ENCODE measurements around the gene SRCIN1. TPM values are rescaled to one million over a fixed set of nuclear protein-coding genes. Genes with fewer than 3 reads are reported as not detected.

The SRCIN1 gene
- total RNA-seq, 4 donors from 2014 or later, result 1.2 to 2.7 (median 2.3) TPM

- H3K9me3 ChIP-seq, result no peaks in the 10 kb centered on the region
- H3K4me1 ChIP-seq, result peaks cover 0 to 27% (median 19%) of the 10 kb centered on the region in 4 donors
- TF ChIP-seq POLR2A (IDR thresholded peaks at IDR 0.05; ENCODE audit: low read depth) (no peak), EP300 (IDR thresholded peaks at IDR 0.05) (no peak), POLR2AphosphoS5 (IDR thresholded peaks at IDR 0.05) (no peak), CTCF (IDR thresholded peaks at IDR 0.05) (no peak)
- 67% methylated on average over 4 of the region's 9 CpGs for WGBS
- H3K27me3 ChIP-seq, result peaks cover 2 to 97% (median 43%) of the 10 kb centered on the region in 4 donors
- H3K36me3 ChIP-seq, result no peaks in the 10 kb centered on the region
- intact Hi-C loops (cut with DNase I), result no loop called here
- no peak overlapping the region for H3K4me3 ChIP-seq
- no peak overlapping the region for H3K27ac ChIP-seq (replicated peaks in 1 of 4)
- no peak for DNase-seq (ENCODE audit: extremely low spot score)
Measured at GRCh38 chr17:38568845-38569510, 36.8 kb downstream of the SRCIN1 start.

DNA sequence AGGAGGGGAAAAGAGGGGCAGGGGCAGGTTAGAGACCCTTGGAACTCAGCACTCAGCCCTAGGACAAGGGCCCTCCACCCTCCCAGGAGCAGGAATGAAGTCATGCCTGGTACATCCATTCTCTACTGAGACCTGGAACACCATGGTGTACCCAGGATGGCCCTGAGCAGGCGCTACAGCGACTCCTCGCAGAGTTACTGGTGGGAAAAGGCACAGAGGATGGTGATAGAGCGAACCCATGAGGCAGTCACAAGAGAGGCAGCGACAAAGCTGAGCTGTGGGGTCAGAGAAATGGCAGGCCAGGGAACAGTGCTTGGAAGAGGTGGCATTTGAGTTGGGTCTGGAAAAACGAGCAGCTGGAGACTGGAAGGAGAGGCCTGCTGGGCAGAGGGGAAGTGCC lies 37.5 kb downstream of the SRCIN1 start:
- DNase-seq (ENCODE audit: extremely low spot score), result no peak
- Histone ChIP-seq H3K36me3 (no peaks in the 10 kb centered on the region), H3K9me3 (no peaks in the 10 kb centered on the region), H3K27me3 (peaks cover 1 to 97% (median 45%) of the 10 kb centered on the region in 4 donors), H3K4me1 (peaks cover 3 to 33% (median 26%) of the 10 kb centered on the region in 4 donors), H3K27ac (replicated peaks in 1 of 4) (no peak overlapping the region), H3K4me3 (no peak overlapping the region)
- 72% methylated on average over 6 of the region's 6 CpGs for WGBS
- no peak for TF ChIP-seq POLR2A (IDR thresholded peaks at IDR 0.05; ENCODE audit: low read depth)
- TF ChIP-seq EP300 (IDR thresholded peaks at IDR 0.05), result no peak
- TF ChIP-seq POLR2AphosphoS5 (IDR thresholded peaks at IDR 0.05), result no peak
- TF ChIP-seq CTCF (IDR thresholded peaks at IDR 0.05), result no peak
- intact Hi-C loops (cut with DNase I), result no loop called here

GRCh38 chr17:38567350-38567749 lies 38.4 kb downstream of the SRCIN1 start:
- H3K36me3 ChIP-seq, result no peaks in the 10 kb centered on the region
- H3K4me1 ChIP-seq, result peaks cover 3 to 30% (median 21%) of the 10 kb centered on the region in 4 donors
- TF ChIP-seq EP300 (IDR thresholded peaks at IDR 0.05) (no peak), CTCF (IDR thresholded peaks at IDR 0.05) (no peak), POLR2AphosphoS5 (IDR thresholded peaks at IDR 0.05) (no peak), POLR2A (IDR thresholded peaks at IDR 0.05; ENCODE audit: low read depth) (no peak)
- 83% methylated on average over 1 of the region's 2 CpGs for WGBS
- peaks cover 9 to 97% (median 47%) of the 10 kb centered on the region in 4 donors for H3K27me3 ChIP-seq
- DNase-seq (ENCODE audit: extremely low spot score), result no peak
- H3K27ac ChIP-seq (replicated peaks in 1 of 4), result no peak overlapping the region
- intact Hi-C loops (cut with DNase I), result no loop called here
- no peaks in the 10 kb centered on the region for H3K9me3 ChIP-seq
- no peak overlapping the region for H3K4me3 ChIP-seq

GRCh38 chr17:38566666-38567031 lies 39.1 kb downstream of the SRCIN1 start:
- Histone ChIP-seq H3K9me3 (no peaks in the 10 kb centered on the region), H3K27ac (replicated peaks in 1 of 4) (no peak overlapping the region), H3K36me3 (no peaks in the 10 kb centered on the region), H3K4me1 (peaks cover 3 to 30% (median 14%) of the 10 kb centered on the region in 4 donors), H3K4me3 (no peak overlapping the region), H3K27me3 (peaks cover 15 to 97% (median 47%) of the 10 kb centered on the region in 4 donors)
- TF ChIP-seq CTCF (IDR thresholded peaks at IDR 0.05), result no peak
- no peak for TF ChIP-seq POLR2AphosphoS5 (IDR thresholded peaks at IDR 0.05)
- no peak for TF ChIP-seq POLR2A (IDR thresholded peaks at IDR 0.05; ENCODE audit: low read depth)
- no peak for TF ChIP-seq EP300 (IDR thresholded peaks at IDR 0.05)
- intact Hi-C loops (cut with DNase I), result no loop called here
- WGBS, result 71% methylated on average over 5 of the region's 5 CpGs
- no peak for DNase-seq (ENCODE audit: extremely low spot score)

Data from esophagus muscularis mucosa (tissue), 4 donors.